Breast epithelium (tissue), 4 donors: ENCODE data around the gene KREMEN1. TPM values are rescaled to one million over a fixed set of nuclear protein-coding genes. Genes with fewer than 3 reads are reported as not detected.

Source experiments
- DNase-seq, 2 donors: peaks; one replicate each; pipeline ENCODE4 v3.0.0-alpha.2; 2019; ENCODE audit warnings: low spot score in 2 of 2
- H3K27ac ChIP-seq, 2 donors: fragments of 200-600 bp; sonication (generic) in 1 of 2; one replicate each; pipeline ENCODE4 v1.5.1; 2016 to 2019; ENCODE audit warnings: mild to moderate bottlenecking in 1 of 2
- H3K27me3 ChIP-seq, 2 donors: fragments of 200-600 bp; sonication (generic) in 1 of 2; one replicate each; pipeline versions ENCODE4 v1.5.1 to v1.6.0; 2017 to 2019; ENCODE audit warnings: control low read depth in 1 of 2, mild to moderate bottlenecking in 1 of 2
- H3K36me3 ChIP-seq: fragments of 200-600 bp; one replicate; pipeline ENCODE4 v1.5.1; 2019
- H3K4me1 ChIP-seq, 2 donors: fragments of 200-600 bp; sonication (generic); one replicate each; pipeline ENCODE4 v1.5.1; 2016 to 2019; ENCODE audit warnings: control low read depth in 1 of 2
- H3K4me3 ChIP-seq, 3 donors: fragments of 200-600 bp; sonication (generic); 1 replicate in 2 of 3; 2 replicates in 1 of 3; pipeline ENCODE4 v1.5.1; 2016 to 2019; ENCODE audit warnings: mild to moderate bottlenecking in 3 of 3, moderate library complexity in 2 of 3
- H3K9me3 ChIP-seq, 2 donors: fragments of 200-600 bp; sonication (generic) in 1 of 2; one replicate each; pipeline ENCODE4 v1.5.1; 2016 to 2019; ENCODE audit warnings: control low read depth in 1 of 2
- CTCF ChIP-seq, 3 donors: fragments of 450-650 bp; IDR thresholded peaks; one replicate each; pipeline ENCODE4 v1.5.1; 2016 to 2017; ENCODE audit warnings: antibody characterized with exemption in 3 of 3, mild to moderate bottlenecking in 3 of 3, moderate library complexity in 3 of 3
- POLR2A ChIP-seq: fragments of 450-650 bp; IDR thresholded peaks from one replicate; pipeline ENCODE4 v1.6.1; 2016; ENCODE audit warnings: antibody characterized with exemption, mild to moderate bottlenecking, moderate library complexity
- POLR2AphosphoS5 ChIP-seq, 3 donors: sonication (generic); formaldehyde crosslinking; IDR thresholded peaks; one replicate each; pipeline ENCODE4 v1.6.1; 2017; ENCODE audit warnings: antibody characterized with exemption in 3 of 3
- intact Hi-C: fragments of 100-400 bp; cut with DNase I; formaldehyde crosslinking; loops from one replicate; pipeline ENCODE4 v1.15.1; 2023; ENCODE audit warnings: low total_unique reads
- total RNA-seq, 3 donors: library from RNA; depleted of rRNA; stranded (reverse); fragments of >200 nt; gene quantifications; one replicate each; pipeline ENCODE4 v1.1.0, GENCODE V29; 2016

KREMEN1 gene
- total RNA-seq, 3 donors from 2014 or later, result 9.5 to 13.6 (median 13.5) TPM

GRCh38 chr22:29029202-29030000, 43.4 kb upstream of the KREMEN1 start:
- no peaks in the 10 kb centered on the region for H3K9me3 ChIP-seq
- no peak for DNase-seq
- no peaks in the 10 kb centered on the region for H3K4me1 ChIP-seq
- H3K4me3 ChIP-seq, result no peak overlapping the region
- H3K27ac ChIP-seq, result no peak overlapping the region
- H3K36me3 ChIP-seq, result no peaks in the 10 kb centered on the region
- intact Hi-C loops, result no loop called here
- no peaks in the 10 kb centered on the region for H3K27me3 ChIP-seq
- TF ChIP-seq POLR2AphosphoS5 (IDR thresholded peaks at IDR 0.05), result no peak

GRCh38 chr22:29030016-29030617, 42.7 kb upstream of the KREMEN1 start:
- TF ChIP-seq POLR2A (no peak), POLR2AphosphoS5 (IDR thresholded peaks at IDR 0.05) (no peak), CTCF (IDR thresholded peaks at IDR 0.05) (no peak)
- DNase-seq, result no peak
- no peaks in the 10 kb centered on the region for H3K27me3 ChIP-seq
- no peaks in the 10 kb centered on the region for H3K36me3 ChIP-seq
- H3K4me1 ChIP-seq, result no peaks in the 10 kb centered on the region
- H3K4me3 ChIP-seq, result peak overlapping the region; percentile 40 to 67 (median 56)
- intact Hi-C loops, result loop anchor here (1.0 kb wide), 1 partner anchor 11 kb away; no protein-coding TSS in a partner anchor
- no peaks in the 10 kb centered on the region for H3K9me3 ChIP-seq
- peak overlapping the region; percentile 86 to 92 for H3K27ac ChIP-seq

GRCh38 chr22:29030618-29031226, 42.1 kb upstream of the KREMEN1 start:
- intact Hi-C loops, result loop anchor here (1.0 kb wide), 1 partner anchor 11 kb away; no protein-coding TSS in a partner anchor
- peak; percentile 57 to 74 for DNase-seq
- Histone ChIP-seq H3K27me3 (no peaks in the 10 kb centered on the region), H3K27ac (peak overlapping the region; percentile 86 to 92), H3K9me3 (no peaks in the 10 kb centered on the region), H3K4me1 (no peaks in the 10 kb centered on the region), H3K36me3 (no peaks in the 10 kb centered on the region), H3K4me3 (peak overlapping the region; percentile 40 to 67 (median 56))
- TF ChIP-seq POLR2A (no peak), POLR2AphosphoS5 (IDR thresholded peaks at IDR 0.05) (no peak), CTCF (IDR thresholded peaks at IDR 0.05) (no peak)

- no peaks in the 10 kb centered on the region for H3K9me3 ChIP-seq
- no peaks in the 10 kb centered on the region for H3K27me3 ChIP-seq
- intact Hi-C loops, result no loop called here
- H3K4me3 ChIP-seq, result peak overlapping the region; percentile 40 to 67 (median 56)
- H3K36me3 ChIP-seq, result no peaks in the 10 kb centered on the region
- DNase-seq, result peak in 1 of 2 donors; percentile 55
- H3K27ac ChIP-seq, result peak overlapping the region; percentile 86 to 92
- peak; percentile 8 to 54 (median 48) for TF ChIP-seq POLR2AphosphoS5 (IDR thresholded peaks at IDR 0.05)
- no peak for TF ChIP-seq POLR2A
- TF ChIP-seq CTCF (IDR thresholded peaks at IDR 0.05), result peak in 2 of 3 donors; percentile 9 to 27
- H3K4me1 ChIP-seq, result no peaks in the 10 kb centered on the region
These were observed 41.4 kb upstream of the KREMEN1 start for GRCh38 chr22:29031227-29032011.

GRCh38 chr22:29032014-29032475, 40.8 kb upstream of the KREMEN1 start:
- peak overlapping the region; percentile 86 to 92 for H3K27ac ChIP-seq
- H3K4me1 ChIP-seq, result no peaks in the 10 kb centered on the region
- intact Hi-C loops, result no loop called here
- no peak overlapping the region for H3K4me3 ChIP-seq
- H3K36me3 ChIP-seq, result no peaks in the 10 kb centered on the region
- TF ChIP-seq POLR2A, result no peak
- TF ChIP-seq POLR2AphosphoS5 (IDR thresholded peaks at IDR 0.05), result no peak
- TF ChIP-seq CTCF (IDR thresholded peaks at IDR 0.05), result no peak
- H3K27me3 ChIP-seq, result no peaks in the 10 kb centered on the region
- no peaks in the 10 kb centered on the region for H3K9me3 ChIP-seq
- no peak for DNase-seq
